SIG-M5 treated with dmso at 0.1 percent for 504 hours (cell line): ENCODE data around the gene MORC3.
A peak's percentile ranks its signal among the peaks of the same experiment; 100 is the strongest.
"Not testable (repeated sequence)": the region's sequence is repeated elsewhere in the genome, so short reads cannot be mapped to it uniquely, and the experiment has no call there.

ENCODE experiments used
- DNase-seq: peaks from one replicate; lab custom pipeline; 2025; ENCODE audit not compliant: unreplicated experiment; lab: John Stamatoyannopoulos, UW

Gene MORC3, protein sequence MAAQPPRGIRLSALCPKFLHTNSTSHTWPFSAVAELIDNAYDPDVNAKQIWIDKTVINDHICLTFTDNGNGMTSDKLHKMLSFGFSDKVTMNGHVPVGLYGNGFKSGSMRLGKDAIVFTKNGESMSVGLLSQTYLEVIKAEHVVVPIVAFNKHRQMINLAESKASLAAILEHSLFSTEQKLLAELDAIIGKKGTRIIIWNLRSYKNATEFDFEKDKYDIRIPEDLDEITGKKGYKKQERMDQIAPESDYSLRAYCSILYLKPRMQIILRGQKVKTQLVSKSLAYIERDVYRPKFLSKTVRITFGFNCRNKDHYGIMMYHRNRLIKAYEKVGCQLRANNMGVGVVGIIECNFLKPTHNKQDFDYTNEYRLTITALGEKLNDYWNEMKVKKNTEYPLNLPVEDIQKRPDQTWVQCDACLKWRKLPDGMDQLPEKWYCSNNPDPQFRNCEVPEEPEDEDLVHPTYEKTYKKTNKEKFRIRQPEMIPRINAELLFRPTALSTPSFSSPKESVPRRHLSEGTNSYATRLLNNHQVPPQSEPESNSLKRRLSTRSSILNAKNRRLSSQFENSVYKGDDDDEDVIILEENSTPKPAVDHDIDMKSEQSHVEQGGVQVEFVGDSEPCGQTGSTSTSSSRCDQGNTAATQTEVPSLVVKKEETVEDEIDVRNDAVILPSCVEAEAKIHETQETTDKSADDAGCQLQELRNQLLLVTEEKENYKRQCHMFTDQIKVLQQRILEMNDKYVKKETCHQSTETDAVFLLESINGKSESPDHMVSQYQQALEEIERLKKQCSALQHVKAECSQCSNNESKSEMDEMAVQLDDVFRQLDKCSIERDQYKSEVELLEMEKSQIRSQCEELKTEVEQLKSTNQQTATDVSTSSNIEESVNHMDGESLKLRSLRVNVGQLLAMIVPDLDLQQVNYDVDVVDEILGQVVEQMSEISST

DNA sequence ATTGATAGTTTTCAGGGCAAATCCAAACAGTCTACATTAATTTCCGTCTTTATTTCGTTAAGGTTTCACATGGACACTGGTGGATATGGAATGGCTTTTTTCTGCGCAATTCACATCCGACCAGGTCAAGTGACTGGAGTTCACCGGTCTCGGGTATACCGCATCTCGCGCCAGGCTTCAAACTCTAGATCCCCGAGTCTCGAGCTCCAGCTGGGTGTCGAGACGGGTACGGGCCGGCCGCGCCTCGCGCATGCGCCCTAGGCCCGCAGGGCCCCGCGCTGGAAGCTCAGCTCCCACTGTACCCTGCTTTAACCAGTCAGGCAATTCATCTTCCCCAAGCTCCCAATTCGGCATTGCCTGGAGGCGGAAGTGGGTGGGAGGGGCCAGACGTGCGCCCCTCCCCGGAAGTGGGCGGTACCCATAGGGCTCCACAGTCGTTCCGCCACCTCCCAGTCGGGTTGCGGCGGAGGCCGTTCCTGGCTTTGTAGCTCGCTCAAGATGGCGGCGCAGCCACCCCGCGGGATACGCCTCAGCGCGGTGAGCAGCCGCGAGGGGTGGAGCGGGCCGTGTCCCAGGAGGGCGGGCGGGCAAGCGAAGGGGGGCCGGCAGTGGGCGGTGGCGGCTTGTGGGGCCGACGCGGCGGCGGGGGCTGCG is at the start of gene MORC3:
MORC3 (plus strand) TSS at position 431 of the 654 bp plus-strand sequence; CDS start at position 499, 68 bp downstream.
- peak; percentile 98 for DNase-seq

DNA sequence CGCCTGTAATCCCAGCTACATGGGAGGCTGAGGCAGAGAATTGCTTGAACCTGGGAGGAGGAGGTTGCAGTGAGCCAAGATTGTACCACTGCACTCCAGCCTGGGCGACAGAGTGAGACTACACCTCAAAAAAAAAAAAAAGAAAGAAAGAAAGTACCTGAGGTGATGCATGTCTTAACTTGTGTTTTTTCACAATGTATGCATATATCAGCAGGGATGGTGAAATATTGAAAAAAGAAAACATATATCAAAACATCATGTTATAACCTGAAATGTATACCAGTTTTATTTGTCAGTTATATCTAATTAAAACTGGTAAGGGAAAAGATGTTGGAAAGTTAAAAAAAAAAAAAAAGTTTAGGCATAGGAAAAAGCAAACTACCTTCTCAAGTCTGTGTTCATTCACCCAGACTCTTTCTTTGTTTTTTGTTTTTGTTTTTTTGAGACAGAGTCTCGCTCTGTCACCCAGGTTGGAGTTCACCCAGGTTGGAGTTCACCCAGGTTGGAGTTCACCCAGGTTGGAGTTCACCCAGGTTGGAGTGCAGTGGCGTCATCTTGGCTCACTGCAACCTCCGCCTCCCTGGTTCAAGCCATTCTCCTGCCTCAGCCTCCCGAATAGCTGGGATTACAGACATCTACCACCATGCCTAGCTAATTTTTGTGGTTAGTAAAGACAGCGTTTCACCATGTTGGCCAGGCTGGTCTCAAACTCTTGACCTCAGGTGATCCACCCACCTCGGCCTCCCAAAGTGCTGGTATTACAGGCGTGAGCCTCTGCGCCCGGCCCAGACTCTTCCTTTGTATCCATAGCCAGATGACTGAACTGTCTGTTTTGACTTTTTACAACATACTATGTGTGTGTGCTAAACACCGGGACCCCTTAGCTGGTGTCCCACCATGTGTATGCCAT is 49.0 kb upstream of the MORC3 start:
- DNase-seq = not testable (repeated sequence)

DNA sequence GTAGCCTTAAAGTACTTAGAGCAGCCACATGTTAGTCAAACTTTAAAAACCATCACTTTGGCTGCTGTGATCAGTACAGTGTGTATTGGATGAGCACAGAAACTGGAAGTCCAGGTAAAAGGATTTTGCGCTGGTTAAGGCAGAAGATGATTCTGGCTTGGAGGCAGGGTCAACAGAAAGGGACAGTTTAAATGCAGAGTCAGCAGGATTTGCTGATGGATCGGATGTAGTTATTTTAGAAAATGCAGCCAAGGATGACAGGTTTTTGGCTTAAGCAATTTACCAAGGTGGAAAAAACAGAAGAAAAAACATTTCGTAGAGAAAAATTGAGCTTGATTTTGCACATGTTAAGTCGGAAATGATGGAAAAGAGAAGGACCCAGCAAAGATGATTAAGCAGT is 45.9 kb upstream of the MORC3 start:
- DNase-seq = no peak

DNA sequence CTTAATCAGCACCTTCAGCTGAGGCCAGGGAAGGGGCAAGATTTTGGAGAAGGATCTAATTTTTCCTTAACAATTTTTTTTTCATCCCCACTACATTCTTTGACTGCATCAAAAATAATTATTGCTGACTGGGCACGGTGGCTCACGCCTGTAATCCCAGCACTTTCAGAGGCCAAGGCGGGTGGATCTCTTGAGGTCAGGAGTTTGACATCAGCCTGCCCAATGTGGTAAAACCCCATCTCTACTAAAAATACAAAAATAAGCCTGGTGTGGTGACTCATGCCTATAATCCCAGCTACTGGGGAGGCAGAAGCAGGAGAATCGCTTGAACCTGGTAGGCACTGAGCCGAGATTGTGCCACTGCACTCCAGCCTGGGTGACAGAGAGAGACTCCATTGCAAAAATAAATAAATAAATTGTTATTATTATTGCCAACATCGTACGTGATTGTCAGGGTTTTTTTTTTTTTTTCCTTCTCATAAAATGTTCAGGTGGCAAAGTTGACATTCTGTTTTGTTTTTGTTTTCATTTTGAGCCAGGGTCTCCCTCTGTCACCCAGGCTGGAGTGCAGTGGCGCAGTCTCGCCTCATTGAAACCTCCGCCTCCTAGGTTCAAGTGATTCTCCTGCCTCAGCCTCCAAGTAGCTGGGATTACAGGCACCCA is 37.3 kb upstream of the MORC3 start:
- DNase-seq = no peak

DNA sequence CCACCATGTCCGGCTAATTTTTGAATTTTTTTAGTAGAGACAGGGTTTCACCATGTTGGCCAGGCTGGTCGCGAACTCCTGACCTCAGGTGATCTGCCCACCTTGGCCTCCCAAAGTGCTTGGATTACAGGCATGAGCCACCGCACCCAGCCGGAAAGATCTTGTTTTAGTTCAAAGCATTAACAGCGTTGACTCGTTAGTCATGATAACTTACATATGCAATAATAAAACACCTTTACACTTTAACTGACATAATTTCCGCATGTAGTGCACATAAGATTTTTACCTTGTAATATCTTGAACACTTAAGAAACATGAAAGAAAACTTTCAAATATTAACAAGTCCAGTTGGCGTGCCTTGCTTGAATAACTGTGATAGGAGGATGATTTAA is 36.8 kb upstream of the MORC3 start:
- not testable (repeated sequence) for DNase-seq

DNA sequence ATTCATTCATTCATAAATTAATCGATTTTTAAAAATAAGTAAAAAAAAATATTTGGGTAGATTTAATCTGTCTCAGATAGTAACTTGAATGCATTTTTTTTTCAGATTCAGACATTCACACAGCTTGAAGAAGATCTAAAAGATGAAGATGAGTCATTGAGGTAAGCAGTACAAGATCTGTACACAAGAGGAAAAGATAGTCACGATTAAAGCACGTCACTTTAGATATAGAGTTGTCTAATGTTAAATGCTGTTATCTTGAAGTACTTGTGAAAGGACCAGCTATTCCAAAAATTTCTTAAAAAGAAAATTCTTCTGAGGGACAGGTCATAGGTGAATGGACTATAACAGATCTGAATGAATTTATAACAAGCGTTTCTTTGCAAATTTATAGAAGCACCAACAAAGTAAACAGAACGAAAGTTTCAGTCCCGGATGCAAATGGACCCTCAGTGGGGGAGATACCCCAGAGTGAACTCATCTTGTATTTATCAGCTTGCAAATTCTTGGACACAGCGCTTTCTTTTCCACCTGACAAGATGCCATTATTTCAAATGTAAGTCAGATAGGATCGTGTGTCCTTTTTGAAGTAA is 31.2 kb upstream of the MORC3 start:
- DNase-seq = no peak

DNA sequence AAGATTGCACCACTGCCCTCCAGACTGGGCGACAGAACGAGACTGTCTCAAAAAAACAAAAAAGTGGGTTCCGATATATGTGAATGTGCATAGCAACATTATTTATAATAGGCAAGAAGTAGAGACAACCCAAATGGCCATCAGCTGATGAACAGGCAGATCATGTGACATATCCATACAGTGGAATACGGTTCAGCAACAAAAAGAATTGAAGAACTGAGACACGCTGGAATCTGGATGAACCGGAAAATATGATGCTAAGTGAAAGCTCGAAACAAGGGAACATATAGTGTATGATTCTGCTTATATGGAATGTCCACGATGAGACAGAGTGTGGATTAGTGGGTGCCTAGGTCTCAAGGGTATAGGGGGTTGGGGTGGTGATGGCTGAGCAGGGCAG is 28.5 kb upstream of the MORC3 start:
- DNase-seq = no peak

DNA sequence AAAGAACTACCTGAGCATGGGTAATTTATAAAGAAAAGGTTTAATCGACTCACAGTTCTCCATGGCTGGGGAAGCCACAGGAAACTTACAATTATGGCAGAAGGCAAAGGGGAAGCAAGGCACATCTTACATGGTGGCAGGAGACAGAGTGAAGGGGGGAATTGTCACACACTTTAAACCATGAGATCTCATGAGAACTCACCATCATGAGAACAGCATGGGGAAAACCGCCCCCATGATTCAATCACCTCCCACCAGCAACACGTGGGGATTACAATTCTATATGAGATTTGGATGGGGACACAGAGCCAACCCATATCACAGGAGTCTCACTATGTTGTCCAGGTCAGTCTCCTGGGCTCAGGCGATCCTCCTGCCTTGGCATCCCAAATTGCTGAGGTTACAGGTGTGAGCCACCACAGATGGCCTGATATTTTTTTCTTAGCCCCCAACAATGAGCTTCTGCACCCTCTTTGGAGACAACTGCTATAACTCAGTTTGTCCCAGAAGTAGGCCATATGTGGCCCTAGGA is 22.5 kb upstream of the MORC3 start:
- no peak for DNase-seq

DNA sequence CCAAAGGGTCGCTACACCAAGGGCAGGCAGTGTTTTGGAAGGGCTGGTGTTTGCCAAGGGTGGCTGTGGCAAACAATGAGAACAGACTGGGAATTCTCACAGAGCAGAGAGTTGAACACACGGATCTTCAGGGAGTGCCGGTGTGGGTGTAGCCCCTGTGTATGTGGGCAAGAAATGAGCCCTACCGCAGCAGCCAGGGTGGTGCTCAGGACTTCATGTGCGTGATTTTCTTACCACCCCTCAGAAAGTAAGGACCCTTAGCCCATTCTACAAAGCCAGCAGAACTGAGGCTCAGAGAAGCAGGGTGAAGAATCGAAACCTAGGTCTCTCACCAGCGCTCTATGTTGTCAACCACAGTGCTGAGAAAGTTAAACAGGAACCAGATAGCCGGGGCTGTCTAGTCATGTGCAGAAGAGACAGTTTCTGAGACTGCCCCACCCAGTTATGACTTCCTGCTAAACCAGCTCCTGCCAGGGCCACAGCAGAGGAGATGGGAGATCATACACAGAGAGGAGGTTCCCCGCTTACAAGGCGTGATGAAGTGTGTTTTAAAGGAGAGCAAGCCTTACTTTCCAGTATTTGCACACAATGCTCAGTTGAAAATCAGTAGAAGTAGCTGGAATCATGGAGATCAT is 21.9 kb upstream of the MORC3 start:
- peak; percentile 95 for DNase-seq

DNA sequence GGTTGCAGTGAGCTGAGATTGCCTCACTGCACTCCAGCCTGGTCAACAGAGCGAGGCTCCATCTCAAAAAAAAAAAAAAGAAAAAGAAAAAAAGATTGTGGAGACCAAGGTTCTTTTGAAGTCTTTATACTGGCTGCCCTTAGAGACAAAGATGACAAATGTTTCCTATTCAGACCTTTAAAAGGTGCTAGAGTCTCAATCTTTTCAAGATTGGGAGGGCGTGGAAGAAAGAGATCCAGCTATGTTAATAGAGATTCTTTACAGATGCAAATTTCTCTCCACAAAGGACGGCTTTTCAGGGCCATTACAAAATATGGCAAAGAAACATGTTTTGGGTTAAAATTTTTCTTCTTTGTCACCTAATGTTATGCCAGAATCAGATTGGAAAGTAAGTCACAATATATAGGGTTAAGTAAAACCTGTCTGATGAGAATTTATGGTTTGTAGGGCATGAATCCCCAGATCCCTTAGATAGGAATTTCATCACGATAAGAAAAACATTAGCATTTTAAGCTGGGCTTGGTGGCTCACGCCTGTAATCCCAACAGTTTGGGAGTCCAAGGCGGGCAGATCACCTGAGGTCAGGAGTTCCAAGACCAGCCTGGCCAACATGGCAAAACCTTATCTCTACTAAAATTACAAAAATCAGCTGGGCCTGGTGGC is 13.0 kb upstream of the MORC3 start:
- no peak for DNase-seq

DNA sequence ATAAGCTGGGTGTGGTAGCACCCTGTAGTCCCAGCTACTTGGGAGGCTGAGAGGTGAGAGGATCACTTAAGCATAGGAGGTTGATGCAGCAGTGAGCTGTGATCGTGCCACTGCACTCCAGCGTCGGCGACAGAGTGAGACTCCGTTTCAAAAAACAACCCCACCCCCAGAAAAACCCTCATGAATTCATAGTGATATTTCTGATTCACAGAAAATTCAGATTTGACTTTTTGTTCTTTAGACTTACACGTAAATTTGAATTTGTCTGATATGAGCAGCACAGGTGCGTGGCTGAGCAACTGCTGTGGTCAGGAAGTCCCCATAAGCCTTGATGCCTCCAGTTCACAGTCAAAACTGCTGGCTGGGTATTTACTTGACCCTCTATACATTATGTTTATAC is 10.0 kb upstream of the MORC3 start:
- no peak for DNase-seq

DNA sequence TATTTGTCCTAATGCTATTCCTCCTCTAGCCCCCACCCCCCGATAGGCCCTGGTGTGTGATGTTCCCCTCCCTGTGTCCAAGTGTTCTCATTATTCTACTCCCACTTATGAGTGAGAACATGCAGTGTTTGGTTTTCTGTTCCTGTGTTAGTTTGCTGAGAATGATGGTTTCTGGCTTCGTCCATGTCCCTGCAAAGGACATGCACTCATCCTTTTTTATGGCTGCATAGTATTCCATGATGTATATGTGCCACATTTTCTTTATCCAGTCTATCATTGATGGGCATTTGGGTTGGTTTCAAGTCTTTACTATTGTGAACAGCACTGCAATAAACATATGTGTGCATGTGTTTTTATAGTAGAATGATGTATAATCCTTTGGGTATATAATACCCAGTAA is 6.6 kb upstream of the MORC3 start:
- DNase-seq = not testable (repeated sequence)

DNA sequence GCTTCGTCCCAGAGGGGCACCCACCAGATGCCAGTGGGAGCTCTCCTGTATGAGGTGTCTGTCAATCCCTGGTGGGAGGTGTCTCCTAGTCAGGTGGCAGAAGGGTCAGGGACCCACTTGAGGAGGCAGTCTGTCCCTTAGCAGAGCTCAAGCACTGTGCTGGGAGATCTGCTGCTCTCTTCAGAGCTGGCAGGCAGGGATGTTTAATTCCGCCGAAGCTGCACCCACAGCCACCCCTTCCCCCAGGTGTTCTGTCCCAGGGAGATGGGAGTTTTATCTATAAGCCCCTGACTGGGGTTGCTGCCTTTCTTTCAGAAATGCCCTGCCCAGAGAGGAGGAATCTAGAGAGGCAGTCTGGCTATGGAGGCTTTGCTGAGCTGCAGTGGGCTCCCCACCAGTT is 4.0 kb upstream of the MORC3 start:
- DNase-seq = not testable (repeated sequence)

DNA sequence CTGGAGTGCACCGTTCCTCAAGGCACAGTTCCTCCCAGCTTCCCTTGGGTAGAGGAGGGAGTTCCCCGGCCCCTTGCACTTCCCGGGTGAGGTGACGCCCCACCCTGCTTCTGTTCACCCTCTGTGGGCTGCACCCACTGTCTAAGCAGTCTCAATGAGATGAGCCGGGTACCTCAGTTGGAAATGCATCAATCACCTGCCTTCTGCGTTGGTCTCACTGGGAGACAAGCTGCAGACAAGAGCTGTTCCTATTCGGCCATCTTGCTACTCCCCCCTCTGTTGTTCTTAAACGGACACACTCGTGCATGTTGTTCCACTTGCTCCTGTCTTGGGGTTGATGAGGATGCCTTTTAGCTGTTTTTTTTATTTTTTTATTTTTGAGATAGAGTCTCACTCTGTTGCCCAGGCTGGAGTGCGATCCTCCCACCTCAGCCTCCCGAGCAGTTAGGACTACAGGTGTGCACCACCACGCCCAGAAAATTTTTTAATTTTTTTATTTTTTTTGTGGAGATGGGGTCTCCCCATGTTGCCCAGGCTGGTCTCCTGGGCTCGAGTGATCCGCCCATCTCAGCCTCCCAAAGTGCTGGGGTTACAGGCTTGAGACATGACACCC is 3.0 kb upstream of the MORC3 start:
- no peak for DNase-seq

DNA sequence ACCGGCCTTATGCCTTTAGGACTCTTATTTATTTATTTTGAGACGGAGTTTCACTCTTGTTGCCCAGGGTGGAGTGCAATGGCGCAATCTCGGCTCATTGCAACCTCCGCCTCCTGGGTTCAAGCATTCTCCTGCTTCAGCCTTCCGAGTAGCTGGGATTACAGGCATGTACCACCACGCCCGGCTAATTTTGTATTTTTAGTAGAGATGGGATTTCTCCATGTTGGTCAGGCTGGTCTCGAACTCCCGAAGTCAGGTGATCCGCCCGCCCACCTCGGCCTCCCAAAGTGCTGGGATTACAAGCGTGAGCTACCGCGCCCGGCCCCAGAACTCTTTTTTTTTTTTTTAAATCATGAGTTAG is 611 bp upstream of the MORC3 start:
- not testable (repeated sequence) for DNase-seq

DNA sequence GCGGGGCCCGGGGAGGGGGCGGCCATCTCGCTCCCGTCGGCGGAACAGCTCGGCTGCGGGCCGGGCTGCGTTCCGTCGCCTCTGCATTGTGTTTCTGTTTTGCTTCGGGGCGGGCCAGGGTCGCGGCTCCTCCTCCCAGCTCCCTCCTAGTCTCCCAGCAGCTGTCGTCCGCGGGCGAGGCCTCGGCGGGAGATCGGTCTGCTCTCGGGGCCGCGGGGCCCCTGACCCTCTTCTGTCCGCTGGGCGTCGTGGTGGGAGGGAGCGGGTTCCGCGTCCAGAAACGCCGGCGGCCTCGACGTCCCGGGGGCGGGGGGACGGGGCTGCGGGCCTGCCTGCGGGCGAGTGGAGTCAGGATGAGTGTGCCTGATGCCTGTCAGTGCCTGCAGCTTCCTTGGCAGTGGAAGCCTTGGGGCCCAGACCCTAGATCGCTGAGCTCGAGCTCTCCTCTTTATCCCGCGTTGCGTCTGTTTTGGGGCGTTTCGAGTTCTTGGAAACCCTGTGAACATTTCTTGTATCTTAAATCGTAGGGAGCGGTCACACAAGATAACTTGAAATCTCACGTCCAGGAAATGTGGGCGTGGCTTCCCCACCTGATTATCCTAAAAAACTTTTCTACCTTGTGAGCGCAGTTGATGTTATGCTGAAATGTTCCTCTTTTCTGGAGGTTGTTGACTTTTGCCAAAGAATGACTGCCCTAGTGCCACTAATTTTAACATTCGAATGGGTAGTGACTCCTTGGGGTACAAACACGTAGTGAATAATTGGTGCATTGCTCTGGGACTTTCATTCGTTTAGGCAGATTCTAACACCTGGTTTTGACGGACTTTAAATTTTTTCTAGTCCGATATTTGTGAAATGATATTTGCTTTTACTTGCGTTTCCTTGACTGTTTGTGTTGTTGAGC is 676 bp downstream of the MORC3 start:
- peak; percentile 73 for DNase-seq
